Thyroid gland (tissue), 4 donors: ENCODE data around the gene GNB2. TPM values are rescaled to one million over a fixed set of nuclear protein-coding genes. Genes with fewer than 3 reads are reported as not detected.

ENCODE experiments used
- DNase-seq, 2 donors: peaks; one replicate each; pipeline ENCODE4 v3.0.0-alpha.2; 2019
- H3K27ac ChIP-seq, 3 donors: fragments of 200-600 bp; sonication (generic); 1 replicate in 2 of 3; 2 replicates in 1 of 3; pipeline ENCODE4 v1.5.1; 2016 to 2019; ENCODE audit warnings: mild to moderate bottlenecking in 1 of 3, moderate library complexity in 1 of 3
- H3K27me3 ChIP-seq: fragments of 200-600 bp; sonication (generic); one replicate; pipeline ENCODE4 v1.5.1; 2019
- H3K36me3 ChIP-seq, 2 donors: fragments of 200-600 bp; sonication (generic); one replicate each; pipeline ENCODE4 v1.5.1; 2016 to 2019
- H3K4me1 ChIP-seq, 2 donors: fragments of 200-600 bp; sonication (generic); one replicate each; pipeline ENCODE4 v1.5.1; 2017 to 2019
- H3K4me3 ChIP-seq, 3 donors: fragments of 200-600 bp; sonication (generic); replicated peaks in 1 of 3; 1 replicate in 2 of 3; 2 replicates in 1 of 3; pipeline ENCODE4 v1.5.1; 2016; ENCODE audit warnings: mild to moderate bottlenecking in 1 of 3
- H3K9me3 ChIP-seq: fragments of 200-600 bp; sonication (generic); one replicate; pipeline ENCODE4 v1.5.1; 2017
- POLR2A ChIP-seq, 2 donors: fragments of 450-650 bp; IDR thresholded peaks; one replicate each; pipeline ENCODE4 v1.6.1; 2017; ENCODE audit warnings: antibody characterized with exemption in 2 of 2, mild to moderate bottlenecking in 2 of 2, moderate library complexity in 1 of 2
- WGBS, 2 donors: methylation state at CpG; one replicate each; pipeline ENCODE4 v1.1.5; 2017; 5-methylcytosine and 5-hydroxymethylcytosine counted together
- intact Hi-C: fragments of 100-400 bp; cut with DNase I; formaldehyde crosslinking; loops from one replicate; pipeline ENCODE4 v1.15.1; 2023
- total RNA-seq, 4 donors: library from RNA; depleted of rRNA; stranded (reverse); fragments of >200 nt; gene quantifications; one replicate each; pipeline ENCODE4 v1.2.3, GENCODE V29; 2016
- TF ChIP-seq, protein P1 (sequence below), 6 experiments: fragments of 200-600 bp in 3 of 6; fragments of 450-650 bp in 3 of 6; sonication (generic) in 3 of 6; IDR thresholded peaks; one replicate each; pipeline ENCODE4 v1.5.1; 2016 to 2019; ENCODE audit warnings: antibody characterized with exemption in 6 of 6, mild to moderate bottlenecking in 2 of 6, inconsistent platforms in 1 of 6, moderate library complexity in 1 of 6

The GNB2 gene
- total RNA-seq, 4 donors from 2014 or later: 168 to 221 (median 186) TPM

DNA sequence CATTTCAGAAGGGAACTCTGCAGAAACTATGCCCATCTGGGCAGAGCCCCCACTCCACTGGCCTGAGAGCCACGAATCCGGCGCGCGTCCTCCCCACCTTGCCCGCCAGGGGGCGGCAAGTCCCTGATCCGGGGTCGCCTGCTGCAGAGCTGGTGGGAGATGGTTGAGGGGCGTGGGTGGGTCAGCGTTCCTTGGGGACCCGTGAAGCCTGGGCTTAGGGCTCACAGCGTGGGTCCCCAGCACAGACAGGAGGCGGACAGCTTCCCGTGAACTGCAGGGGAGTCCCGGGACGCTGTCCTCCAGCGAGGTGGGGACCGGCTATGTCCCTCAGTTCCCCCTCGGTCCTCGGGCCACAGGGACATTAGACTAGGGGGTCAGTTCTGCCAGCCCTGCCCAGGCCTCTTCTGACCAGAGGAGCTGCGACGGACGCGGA, 31.8 kb downstream of the GNB2 start:
- Histone ChIP-seq H3K27ac (peak overlapping the region; percentile 55 to 93 (median 82)), H3K4me3 (peak overlapping the region; percentile 86 to 92 (median 91)), H3K27me3 (no peaks in the 10 kb centered on the region), H3K36me3 (no peaks in the 10 kb centered on the region), H3K4me1 (peaks cover 14 to 16% of the 10 kb centered on the region in 2 donors), H3K9me3 (no peaks in the 10 kb centered on the region)
- peak; percentile 72 to 74 for DNase-seq
- peak in 1 of 2 donors; percentile 10 for TF ChIP-seq POLR2A (IDR thresholded peaks at IDR 0.05)
- TF ChIP-seq, protein P1, sequence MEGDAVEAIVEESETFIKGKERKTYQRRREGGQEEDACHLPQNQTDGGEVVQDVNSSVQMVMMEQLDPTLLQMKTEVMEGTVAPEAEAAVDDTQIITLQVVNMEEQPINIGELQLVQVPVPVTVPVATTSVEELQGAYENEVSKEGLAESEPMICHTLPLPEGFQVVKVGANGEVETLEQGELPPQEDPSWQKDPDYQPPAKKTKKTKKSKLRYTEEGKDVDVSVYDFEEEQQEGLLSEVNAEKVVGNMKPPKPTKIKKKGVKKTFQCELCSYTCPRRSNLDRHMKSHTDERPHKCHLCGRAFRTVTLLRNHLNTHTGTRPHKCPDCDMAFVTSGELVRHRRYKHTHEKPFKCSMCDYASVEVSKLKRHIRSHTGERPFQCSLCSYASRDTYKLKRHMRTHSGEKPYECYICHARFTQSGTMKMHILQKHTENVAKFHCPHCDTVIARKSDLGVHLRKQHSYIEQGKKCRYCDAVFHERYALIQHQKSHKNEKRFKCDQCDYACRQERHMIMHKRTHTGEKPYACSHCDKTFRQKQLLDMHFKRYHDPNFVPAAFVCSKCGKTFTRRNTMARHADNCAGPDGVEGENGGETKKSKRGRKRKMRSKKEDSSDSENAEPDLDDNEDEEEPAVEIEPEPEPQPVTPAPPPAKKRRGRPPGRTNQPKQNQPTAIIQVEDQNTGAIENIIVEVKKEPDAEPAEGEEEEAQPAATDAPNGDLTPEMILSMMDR (IDR thresholded peaks at IDR 0.05): peak; percentile 75 to 90 (median 86)
- intact Hi-C loops: loop anchor here (10.0 kb wide), 1 partner anchor 149 kb away; the partner anchor contains the start of gene SLC12A9
- 0% methylated on average over 4 of the region's 25 CpGs; no CpG with 5 or more reads in 1 of the 2 donors for WGBS, 2 donors

DNA sequence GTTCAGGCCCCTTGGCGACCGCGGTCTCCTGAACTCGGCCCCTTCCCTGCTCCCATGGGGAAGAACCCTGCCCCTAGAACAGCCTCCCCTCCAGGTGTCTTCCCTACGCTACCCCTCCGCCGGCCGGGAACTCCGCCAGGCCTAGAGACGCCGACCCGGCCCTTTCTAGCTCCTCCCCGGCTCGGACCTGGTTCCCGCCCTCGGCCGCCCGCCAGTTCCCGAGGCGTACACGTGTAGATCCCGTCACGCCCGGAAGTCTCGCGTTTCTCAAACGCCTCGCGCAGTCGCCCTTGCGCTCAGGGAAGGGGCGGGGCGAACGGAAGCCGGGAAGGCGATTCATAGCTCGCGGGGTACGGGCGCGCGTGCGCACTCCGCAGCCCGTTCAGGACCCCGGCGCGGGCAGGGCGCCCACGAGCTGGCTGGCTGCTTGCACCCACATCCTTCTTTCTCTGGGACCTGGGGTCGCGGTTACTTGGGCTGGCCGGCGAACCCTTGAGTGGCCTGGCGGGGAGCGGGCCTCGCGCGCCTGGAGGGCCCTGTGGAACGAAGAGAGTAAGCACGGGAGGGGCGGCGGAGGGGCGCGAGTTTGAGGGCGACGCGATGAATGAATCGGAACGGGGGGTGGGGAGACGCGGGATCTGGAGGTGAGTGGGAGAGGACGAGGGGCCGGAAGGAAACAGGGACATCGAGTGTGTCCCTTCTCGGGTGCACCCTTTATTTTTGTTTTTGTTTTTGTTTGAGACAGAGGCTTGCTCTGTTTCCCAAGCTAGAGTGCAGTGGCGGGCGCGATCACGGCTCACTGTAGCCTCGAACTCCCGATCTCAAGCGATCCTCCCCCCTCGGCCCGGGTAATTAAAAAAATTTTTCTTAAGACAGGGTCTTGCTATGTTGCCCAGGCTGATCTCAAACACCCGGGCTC, 32.5 kb downstream of the GNB2 start, which contains the start of gene POP7:
TSS of gene POP7 (plus strand) at position 369 of the 919 bp plus-strand sequence. CDS start 710 bp downstream, outside the sequence.
- Histone ChIP-seq H3K4me1 (peaks cover 14 to 16% of the 10 kb centered on the region in 2 donors), H3K27me3 (no peaks in the 10 kb centered on the region), H3K9me3 (no peaks in the 10 kb centered on the region), H3K4me3 (peak within 1 kb of the TSS; percentile 86 to 92 (median 91)), H3K36me3 (no peaks in the 10 kb centered on the region), H3K27ac (peak within 1 kb of the TSS; percentile 79 to 93 (median 82))
- intact Hi-C loops: loop anchor here (10.0 kb wide), 1 partner anchor 149 kb away; the partner anchor contains the start of gene SLC12A9
- TF ChIP-seq, protein P1 (IDR thresholded peaks at IDR 0.05): no peak
- TF ChIP-seq POLR2A (IDR thresholded peaks at IDR 0.05): peak in 1 of 2 donors; percentile 78
- peak; percentile 99 to 100 for DNase-seq
- 1% methylated on average over 33 to 55 of the region's 86 CpGs for WGBS, 2 donors

DNA sequence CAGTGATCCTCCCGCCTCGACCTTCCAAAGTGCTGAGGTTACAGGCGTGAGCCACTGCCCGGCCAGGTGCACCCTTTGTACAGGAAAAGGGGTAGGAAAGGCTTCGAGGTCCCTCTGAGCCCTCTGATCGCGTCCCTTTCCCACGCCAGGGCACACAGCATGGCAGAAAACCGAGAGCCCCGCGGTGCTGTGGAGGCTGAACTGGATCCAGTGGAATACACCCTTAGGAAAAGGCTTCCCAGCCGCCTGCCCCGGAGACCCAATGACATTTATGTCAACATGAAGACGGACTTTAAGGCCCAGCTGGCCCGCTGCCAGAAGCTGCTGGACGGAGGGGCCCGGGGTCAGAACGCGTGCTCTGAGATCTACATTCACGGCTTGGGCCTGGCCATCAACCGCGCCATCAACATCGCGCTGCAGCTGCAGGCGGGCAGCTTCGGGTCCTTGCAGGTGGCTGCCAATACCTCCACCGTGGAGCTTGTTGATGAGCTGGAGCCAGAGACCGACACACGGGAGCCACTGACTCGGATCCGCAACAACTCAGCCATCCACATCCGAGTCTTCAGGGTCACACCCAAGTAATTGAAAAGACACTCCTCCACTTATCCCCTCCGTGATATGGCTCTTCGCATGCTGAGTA, 33.3 kb downstream of the GNB2 start:
- no peaks in the 10 kb centered on the region for H3K36me3 ChIP-seq
- peak overlapping the region in 2 of 3 donors; percentile 41 to 79 for H3K27ac ChIP-seq
- 17 to 21% methylated on average over 16 to 22 of the region's 34 CpGs for WGBS, 2 donors
- peak; percentile 23 to 29 for DNase-seq
- intact Hi-C loops: loop anchor here (10.0 kb wide), 1 partner anchor 148 kb away; the partner anchor contains the start of gene SLC12A9
- H3K9me3 ChIP-seq: no peaks in the 10 kb centered on the region
- no peaks in the 10 kb centered on the region for H3K27me3 ChIP-seq
- peak overlapping the region in 2 of 3 donors; percentile 86 to 92 for H3K4me3 ChIP-seq
- H3K4me1 ChIP-seq: peaks cover 14 to 16% of the 10 kb centered on the region in 2 donors
- no peak for TF ChIP-seq POLR2A (IDR thresholded peaks at IDR 0.05)
- TF ChIP-seq, protein P1 (IDR thresholded peaks at IDR 0.05): no peak

DNA sequence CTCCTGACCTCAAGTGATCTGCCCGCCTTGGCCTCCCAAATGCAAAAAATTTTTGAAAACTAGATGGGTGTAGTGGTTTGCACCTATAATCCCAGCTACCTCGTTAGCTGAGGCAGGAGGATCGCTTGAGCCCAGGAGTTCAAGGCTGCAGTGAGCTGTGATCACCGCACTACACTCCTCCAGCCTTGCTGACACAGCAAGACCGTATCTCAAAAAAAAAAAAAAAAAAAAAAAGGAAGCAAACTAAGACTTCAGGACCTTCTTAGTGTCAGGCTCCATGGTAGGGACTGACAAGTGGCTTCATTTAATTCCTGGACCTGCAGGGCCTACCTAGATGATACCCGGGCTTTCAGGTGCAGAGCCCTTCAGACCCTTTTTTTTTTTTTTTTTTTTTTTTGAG, 34.9 kb downstream of the GNB2 start:
- Histone ChIP-seq H3K9me3 (no peaks in the 10 kb centered on the region), H3K27ac (no peak overlapping the region), H3K4me1 (peaks cover 14 to 16% of the 10 kb centered on the region in 2 donors), H3K27me3 (no peaks in the 10 kb centered on the region), H3K4me3 (no peak overlapping the region), H3K36me3 (no peaks in the 10 kb centered on the region)
- intact Hi-C loops: loop anchor here (10.0 kb wide), 1 partner anchor 146 kb away; the partner anchor contains the start of gene SLC12A9
- DNase-seq: no peak
- no peak for TF ChIP-seq POLR2A (IDR thresholded peaks at IDR 0.05)
- TF ChIP-seq, protein P1 (IDR thresholded peaks at IDR 0.05): no peak
- WGBS, 2 donors: 84 to 88% methylated on average over 6 of the region's 6 CpGs
